ENCODE measurements around the gene ID3.

Gene ID3

GRCh38 chr1:23524716-23525401 is 34.4 kb downstream of the ID3 start:
- no peak for DNase-seq

- no peak for DNase-seq
Measured at GRCh38 chr1:23524163-23524562, 35.1 kb downstream of the ID3 start.

GRCh38 chr1:23522244-23522982 is 36.9 kb downstream of the ID3 start:
- DNase-seq, result no peak

DNA sequence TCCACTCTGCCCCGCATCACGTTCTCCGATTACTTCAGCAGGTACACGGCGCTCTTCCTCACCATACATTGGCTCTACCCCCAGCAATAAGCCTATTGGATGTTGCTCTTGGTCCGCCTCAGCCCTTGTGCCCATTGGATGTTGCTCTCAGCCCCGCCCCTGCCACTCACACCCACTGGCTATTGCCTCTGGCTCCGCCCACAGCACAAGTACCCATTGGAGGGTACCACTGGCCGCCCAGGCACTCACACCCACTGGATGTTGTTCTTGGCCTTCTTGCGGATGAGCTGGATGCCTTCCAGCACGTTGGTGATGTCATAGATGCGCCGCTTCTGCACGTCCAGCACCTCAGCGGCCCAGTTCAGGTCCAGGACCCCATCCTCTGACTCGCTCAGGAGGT is 37.7 kb downstream of the ID3 start:
- DNase-seq, result no peak

GRCh38 chr1:23517581-23517980 is 41.7 kb downstream of the ID3 start:
- no peak for DNase-seq

- DNase-seq, result no peak
Measured at GRCh38 chr1:23515905-23516304, 43.4 kb downstream of the ID3 start.

GRCh38 chr1:23514111-23514679 is 45.1 kb downstream of the ID3 start:
- no peak for DNase-seq

- no peak for DNase-seq
Measured at GRCh38 chr1:23509896-23510295, 49.4 kb downstream of the ID3 start.
